K562 (cell line): ENCODE measurements around the gene DNAJC30. TPM values are rescaled to one million over a fixed set of nuclear protein-coding genes. Genes with fewer than 3 reads are reported as not detected.
A peak's percentile ranks its signal among the peaks of the same experiment; 100 is the strongest.

Source experiments
- ATAC-seq: fragments of 200-7000 bp; cut with Tn5 transposase; 3 replicates; pipeline ENCODE4 v1.9.1; 2020; ENCODE audit warnings: moderate library complexity
- BruUV-seq: library from RNA; stranded (reverse); fragments of 400-500 nt; replicated peaks from 2 replicates; lab custom pipeline; 2021; lab: Mats Ljungman, UMichigan
- CTCF ChIA-PET: fragments of 300-600 bp; formaldehyde crosslinking; extraction: SDS; loops from one replicate; lab custom pipeline; 2021; ENCODE audit warnings: low intra/inter-chr PET ratio; lab: Yijun Ruan, JAX
- POLR2A ChIA-PET: fragments of 300-600, 350-650 bp; sonication (Branson Sonifier 250); formaldehyde crosslinking; extraction: SDS; loops from one replicate; lab custom pipeline; 2021; ENCODE audit warnings: antibody characterized with exemption, inconsistent platforms; lab: Yijun Ruan, JAX
- DNase-seq, 4 experiments: peaks; one replicate each; pipeline versions ENCODE4 v3.0.0 to v3.0.0-alpha.2; 2011 to 2018; ENCODE audit warnings: low spot score in 3 of 4, mixed read lengths in 3 of 4; ENCODE audit errors: extremely low read depth in 1 of 4
- FAIRE-seq: peaks from 2 replicates; lab custom pipeline; 2011; peaks lifted over from hg19 to GRCh38; lab: Jason Lieb, UNC
- H2AFZ ChIP-seq: 2 replicates; pipeline ENCODE4 v1.6.0; 2011; ENCODE audit warnings: low read depth, low read length, control low read depth, inconsistent platforms
- H3K27ac ChIP-seq: fragments of 200-600 bp; 3 replicates; pipeline ENCODE4 v1.8.0; 2011; ENCODE audit warnings: low read depth, mild to moderate bottlenecking, control low read depth, inconsistent platforms, low read length, moderate library complexity, mixed read lengths; ENCODE audit errors: extremely low read depth
- H3K27me3 ChIP-seq, 2 experiments: fragments of 300-600 bp in 1 of 2; 2 replicates in 1 of 2; 3 replicates in 1 of 2; pipeline versions ENCODE4 v1.6.0 to v1.8.0; 2011; ENCODE audit warnings: inconsistent platforms in 2 of 2, low read length in 2 of 2, mild to moderate bottlenecking in 1 of 2, mixed read lengths in 1 of 2, moderate library complexity in 1 of 2; ENCODE audit not compliant: control insufficient read depth in 2 of 2, insufficient read depth in 2 of 2
- H3K36me3 ChIP-seq: fragments of 300-600 bp; 3 replicates; pipeline ENCODE4 v1.8.0; 2011; ENCODE audit warnings: mild to moderate bottlenecking, low read length, inconsistent platforms; ENCODE audit not compliant: control insufficient read depth, insufficient read depth
- H3K4me1 ChIP-seq, 2 experiments: fragments of 200-600 bp in 1 of 2; replicated peaks in 1 of 2; 2 replicates in 1 of 2; 3 replicates in 1 of 2; pipeline versions ENCODE4 v1.5.1 to v1.8.0; 2011; ENCODE audit warnings: inconsistent platforms in 2 of 2, low read length in 2 of 2, mild to moderate bottlenecking in 1 of 2, mixed read lengths in 1 of 2, moderate library complexity in 1 of 2; ENCODE audit not compliant: control insufficient read depth in 2 of 2, insufficient read depth in 2 of 2
- H3K4me2 ChIP-seq: 2 replicates; pipeline ENCODE4 v1.6.1; 2011; ENCODE audit warnings: low read length, control low read depth, inconsistent platforms, mixed read lengths; ENCODE audit not compliant: insufficient read depth
- H3K4me3 ChIP-seq: fragments of 200-600 bp; sonication (generic), shearing (Covaris generic); 2 replicates; pipeline ENCODE4 v1.5.1; 2016; ENCODE audit warnings: control low read depth, inconsistent platforms
- H3K79me2 ChIP-seq: fragments of 200-600 bp; 3 replicates; pipeline ENCODE4 v1.8.0; 2011; ENCODE audit warnings: low read length, inconsistent platforms; ENCODE audit not compliant: control insufficient read depth, insufficient read depth
- H3K9ac ChIP-seq, 2 experiments: 2 replicates each; pipeline versions ENCODE4 v1.6.0 to v1.6.1; 2011; ENCODE audit warnings: low read depth in 2 of 2, low read length in 2 of 2, control low read depth in 1 of 2, inconsistent platforms in 1 of 2, mild to moderate bottlenecking in 1 of 2, mixed read lengths in 1 of 2; ENCODE audit not compliant: insufficient read depth in 1 of 2
- H3K9me1 ChIP-seq: one replicate; pipeline ENCODE4 v1.6.0; 2011; ENCODE audit warnings: inconsistent platforms, mild to moderate bottlenecking, low read length, moderate library complexity; ENCODE audit not compliant: control insufficient read depth, insufficient read depth
- H3K9me3 ChIP-seq: replicated peaks from 2 replicates; pipeline ENCODE4 v1.5.1; 2011; ENCODE audit warnings: low read depth, low read length, inconsistent platforms; ENCODE audit not compliant: control insufficient read depth, insufficient read depth
- H4K20me1 ChIP-seq: replicated peaks from 2 replicates; pipeline ENCODE4 v1.6.1; 2011; ENCODE audit warnings: low read length, inconsistent platforms, mixed read lengths; ENCODE audit not compliant: control insufficient read depth, insufficient read depth
- ADNP ChIP-seq: fragments of 200-800 bp; sonication (Bioruptor generic); IDR thresholded peaks from 2 replicates; pipeline ENCODE4 v1.6.1; 2016; ENCODE audit warnings: missing genetic modification characterization, missing compliant biosample characterization
- ARID1B ChIP-seq: fragments of 450-650 bp; IDR thresholded peaks from 2 replicates; pipeline ENCODE4 v1.6.1; 2016; ENCODE audit warnings: antibody characterized with exemption, mild to moderate bottlenecking, inconsistent platforms
- BCOR ChIP-seq: fragments of 450-650 bp; IDR thresholded peaks from 2 replicates; pipeline ENCODE4 v1.6.1; 2016
- HDAC2 ChIP-seq: fragments of 450-650 bp; IDR thresholded peaks from 2 replicates; pipeline ENCODE4 v1.6.1; 2016; ENCODE audit warnings: mild to moderate bottlenecking
- KDM1A ChIP-seq, 2 experiments: fragments of 450-650 bp; IDR thresholded peaks; 2 replicates each; pipeline ENCODE4 v1.6.1; 2016; ENCODE audit warnings: mild to moderate bottlenecking in 2 of 2
- NKRF ChIP-seq: fragments of 450-650 bp; IDR thresholded peaks from 2 replicates; pipeline ENCODE4 v1.6.1; 2016; ENCODE audit warnings: borderline replicate concordance
- NR2C1 ChIP-seq, 2 experiments: fragments of 450-650 bp; IDR thresholded peaks; 2 replicates each; pipeline ENCODE4 v1.6.1; 2017; ENCODE audit warnings: mild to moderate bottlenecking in 2 of 2, antibody characterized with exemption in 1 of 2, inconsistent platforms in 1 of 2, missing compliant biosample characterization in 1 of 2, missing genetic modification characterization in 1 of 2
- NR3C1 ChIP-seq: sonication (generic); formaldehyde crosslinking; IDR thresholded peaks from 2 replicates; pipeline ENCODE4 v1.8.1; 2022; ENCODE audit warnings: missing genetic modification reagents
- PREB ChIP-seq: sonication (generic); formaldehyde crosslinking; IDR thresholded peaks from 2 replicates; pipeline ENCODE4 v1.8.1; 2023; ENCODE audit warnings: mild to moderate bottlenecking, missing genetic modification reagents
- RBM25 ChIP-seq: fragments of 200-400 bp; formaldehyde crosslinking; IDR thresholded peaks from 2 replicates; pipeline ENCODE4 v1.6.1; 2018; ENCODE audit warnings: low read length, low read depth, moderate library complexity; ENCODE audit not compliant: severe bottlenecking
- SETDB1 ChIP-seq: IDR thresholded peaks from one replicate; pipeline ENCODE4 v1.6.1; 2012; ENCODE audit warnings: low read length, control low read depth, inconsistent platforms
- SPI1 ChIP-seq: IDR thresholded peaks from 2 replicates; pipeline ENCODE4 v1.6.1; 2011; ENCODE audit warnings: low read depth, low read length, control low read depth, borderline replicate concordance
- ZBTB43 ChIP-seq: sonication (generic); formaldehyde crosslinking; IDR thresholded peaks from 2 replicates; pipeline ENCODE4 v1.8.0; 2023; ENCODE audit warnings: mild to moderate bottlenecking, missing genetic modification reagents
- ZC3H8 ChIP-seq: fragments of 450-650 bp; IDR thresholded peaks from 2 replicates; pipeline ENCODE4 v1.6.1; 2017
- ZNF121 ChIP-seq: sonication (generic); formaldehyde crosslinking; conservative IDR thresholded peaks from 2 replicates; pipeline ENCODE4 v1.8.0; 2022; ENCODE audit warnings: missing genetic modification reagents
- ZNF699 ChIP-seq: fragments of 250-450 bp; sonication (Bioruptor Pico); IDR thresholded peaks from 2 replicates; pipeline ENCODE4 v1.8.0; 2021; ENCODE audit warnings: mild to moderate bottlenecking, moderate library complexity; ENCODE audit not compliant: insufficient replicate concordance
- WGBS: fragments of 100-300 bp; shearing (Covaris generic); methylation state at CpG from one replicate; pipeline ENCODE4 v1.1.6; 2016; ENCODE audit warnings: low coverage, mixed read lengths; ENCODE audit not compliant: insufficient coverage; ENCODE audit errors: missing lambda C conversion rate; 5-methylcytosine and 5-hydroxymethylcytosine counted together
- in situ Hi-C: fragments of 300-500 bp; cut with MboI; formaldehyde crosslinking; loops from 4 replicates; pipeline ENCODE4 v1.15.0; 2018; ENCODE audit warnings: inconsistent platforms, mixed read lengths
- intact Hi-C: fragments of 100-400 bp; cut with micrococcal nuclease; formaldehyde crosslinking; loops from 2 replicates; pipeline ENCODE4 v1.14.2; 2022
- polyA plus RNA-seq, 8 experiments: library from polyadenylated mRNA; depleted of rRNA in 4 of 8; stranded (reverse) in 5 of 8; unstranded in 3 of 8; fragments of >200 nt; fragmentation: Nextera tagmentation in 2 of 8; fragmentation: Illumina TruSeq in 1 of 8; extraction: Ambion mirVana in 2 of 8; extraction: Trizol in 1 of 8; gene quantifications; 2 replicates each; pipeline versions ENCODE4 v1.2.1 to v1.2.3, GENCODE V29; 2011 to 2014; ENCODE audit warnings: inconsistent platforms in 1 of 8, missing spikeins in 1 of 8
- total RNA-seq, 7 experiments: library from RNA; depleted of rRNA in 6 of 7; stranded (reverse); fragments of >200 nt in 6 of 7; fragmentation: Illumina TruSeq in 2 of 7; extraction: Trizol in 2 of 7; gene quantifications; 2 replicates each; pipeline versions ENCODE4 v1.2.1 to v1.2.3, GENCODE V29; 2011 to 2021; ENCODE audit warnings: low replicate concordance in 1 of 7

The DNAJC30 gene
- total and polyA plus RNA-seq, 9 of the 15 experiments (the other 6 are each of a cell fraction or from before 2014, with no cell fraction given): 1.1 to 11.3 (median 4.6) TPM

GRCh38 chr7:73633844-73634243, 49.4 kb downstream of the DNAJC30 start:
- in situ Hi-C loops: no loop called here
- Histone ChIP-seq H3K4me1 (no peaks in the 10 kb centered on the region; a peak in 1 of 5 replicates), H3K9me1 (no peaks in the 10 kb centered on the region), H3K4me2 (no peak overlapping the region), H3K79me2 (no peaks in the 10 kb centered on the region), H3K36me3 (no peaks in the 10 kb centered on the region), H3K4me3 (no peak overlapping the region), H2AFZ (no peak overlapping the region), H3K27ac (no peak overlapping the region), H3K9me3 (no peaks in the 10 kb centered on the region), H4K20me1 (peaks cover 5% of the 10 kb centered on the region; the same call in 1 of the 2 replicates), H3K9ac (no peak overlapping the region), H3K27me3 (peaks cover 16 to 43% of the 10 kb centered on the region in 2 experiments)
- CTCF ChIA-PET: no interaction called here
- TF ChIP-seq ARID1B (no peak), PREB (0 out of 2 replicates have a peak, but pooled peaks have one; percentile 28), BCOR (peak; percentile 79), SPI1 (no peak), NR3C1 (CRISPR knock-in tag) (no peak), RBM25 (peak; percentile 93), ZNF121 (CRISPR knock-in tag) (peak; percentile 56), SETDB1 (no peak), HDAC2 (peak; percentile 61; the same call in 1 of the 2 replicates), NR2C1 (IDR thresholded peaks at IDR 0.05) (no peak), NR2C1 (tag; IDR thresholded peaks at IDR 0.05) (no peak), KDM1A (IDR thresholded peaks at IDR 0.05) (peak; percentile 39 to 66), NKRF (no peak), ZBTB43 (CRISPR knock-in tag) (no peak), ZNF699 (CRISPR knock-in tag) (no peak), ADNP (tag) (peak; percentile 62; the same call in 1 of the 2 replicates), ZC3H8 (no peak)
- 10% methylated on average over 8 of the region's 8 CpGs for WGBS
- FAIRE-seq: no peak
- POLR2A ChIA-PET: no interaction called here
- intact Hi-C loops: no loop called here
- DNase-seq: no peak
- no peak for ATAC-seq
- no TSS peak for BruUV-seq
